GM19099 (cell line): ENCODE data around the gene ADAMTSL1.

ENCODE experiments used
- POLR2A ChIP-seq: IDR thresholded peaks from 3 replicates; pipeline ENCODE4 v1.6.1; 2011; ENCODE audit warnings: low read depth; ENCODE audit not compliant: insufficient read length; ENCODE audit errors: extremely low read depth

Gene ADAMTSL1

DNA sequence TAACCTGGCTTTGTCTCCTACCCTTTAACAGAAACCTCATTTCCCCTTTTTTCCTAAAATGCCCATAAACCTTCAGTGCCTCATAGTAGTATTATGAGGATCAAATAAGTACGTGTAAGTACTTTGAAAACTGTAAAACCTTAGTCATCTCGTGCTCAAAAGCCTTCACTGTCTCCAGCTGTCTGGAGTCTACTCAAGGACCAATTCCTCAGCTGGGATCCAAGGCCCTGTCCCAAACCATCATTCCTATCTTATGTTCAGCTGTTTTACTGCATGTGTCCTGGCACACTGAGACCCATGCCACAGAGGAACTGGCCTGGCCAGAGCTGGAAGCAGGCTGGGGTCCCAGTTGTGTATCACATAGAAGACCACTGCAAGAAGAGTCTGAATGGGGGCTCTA, 15.9 kb downstream of the ADAMTSL1 start:
- no peak for TF ChIP-seq POLR2A

DNA sequence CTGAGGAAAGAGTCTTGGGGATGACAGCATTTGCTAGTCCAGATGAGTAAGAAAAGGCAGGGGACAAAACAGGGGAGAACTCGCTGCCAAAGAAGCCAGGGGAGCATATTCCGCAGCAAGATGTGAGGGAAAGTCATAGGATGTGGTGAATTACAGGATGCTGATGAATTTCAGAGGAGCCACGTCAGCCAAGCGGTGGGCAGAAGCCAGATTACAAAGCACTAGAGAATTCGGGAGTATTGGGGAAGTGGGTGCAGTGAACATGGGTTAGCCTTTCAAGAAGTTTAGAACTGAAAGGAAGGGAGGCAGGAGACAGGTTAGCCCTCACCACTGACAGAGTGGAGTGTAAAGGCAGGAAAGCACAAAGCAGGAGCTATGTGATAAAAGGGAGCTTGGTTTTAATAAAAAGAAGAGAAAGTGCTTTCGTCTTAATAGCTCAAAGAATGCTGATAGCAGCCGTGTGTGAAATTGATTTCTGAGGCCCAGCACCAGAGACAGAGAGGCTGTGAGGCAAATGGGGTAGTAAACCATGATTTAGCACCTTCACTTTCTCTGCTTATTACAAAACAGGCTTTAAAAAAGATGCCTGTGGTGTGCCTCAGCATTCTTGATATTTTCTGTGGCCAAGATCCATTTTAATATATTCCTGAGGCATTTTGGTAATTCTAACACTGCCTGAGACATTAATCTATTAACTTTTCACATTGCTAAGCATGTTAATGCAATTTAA, 16.9 kb downstream of the ADAMTSL1 start:
- TF ChIP-seq POLR2A: no peak

DNA sequence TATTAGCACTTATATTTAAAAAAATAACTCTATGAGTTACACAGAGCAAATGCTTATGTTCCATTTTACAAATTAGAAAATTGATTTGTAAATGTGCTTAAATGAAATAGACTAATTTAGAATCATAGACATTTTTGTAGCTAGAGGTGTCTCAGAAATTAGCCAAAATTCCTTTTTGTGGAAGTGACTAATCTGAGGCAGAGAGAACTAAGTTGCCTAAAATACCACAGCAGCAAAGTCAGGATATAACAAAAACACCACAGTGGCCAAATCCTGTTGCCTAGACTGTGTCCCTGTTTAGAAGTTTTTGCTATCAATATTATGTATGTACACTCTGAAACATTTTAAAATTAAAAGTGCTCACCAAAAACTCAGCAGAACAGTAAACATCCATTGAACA, 18.7 kb downstream of the ADAMTSL1 start:
- no peak for TF ChIP-seq POLR2A

DNA sequence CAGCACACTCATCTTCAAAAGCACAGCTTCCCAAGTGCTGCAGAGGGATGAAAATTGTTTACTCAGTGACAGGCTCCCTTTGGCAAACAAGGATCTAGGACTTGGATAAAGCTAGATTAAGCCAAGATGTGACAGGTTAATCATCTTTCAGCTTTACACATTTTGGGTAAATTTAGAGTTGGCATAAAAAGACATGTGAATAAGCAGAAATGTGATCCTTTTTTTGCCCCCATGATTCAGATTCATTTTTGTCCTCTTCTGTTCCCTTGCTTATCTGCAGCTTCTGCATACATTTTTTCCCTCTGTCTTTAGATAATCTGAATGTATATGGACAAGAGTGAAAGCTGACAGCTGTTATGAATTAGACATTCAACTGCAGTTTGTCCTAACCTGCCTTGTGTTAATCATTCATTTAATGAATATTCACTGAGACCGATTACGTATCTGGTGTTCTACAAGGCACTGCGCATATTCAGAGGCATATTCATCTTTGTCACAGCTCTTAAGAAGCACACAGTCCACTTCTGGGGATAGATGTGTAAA, 19.6 kb downstream of the ADAMTSL1 start:
- TF ChIP-seq POLR2A: no peak

DNA sequence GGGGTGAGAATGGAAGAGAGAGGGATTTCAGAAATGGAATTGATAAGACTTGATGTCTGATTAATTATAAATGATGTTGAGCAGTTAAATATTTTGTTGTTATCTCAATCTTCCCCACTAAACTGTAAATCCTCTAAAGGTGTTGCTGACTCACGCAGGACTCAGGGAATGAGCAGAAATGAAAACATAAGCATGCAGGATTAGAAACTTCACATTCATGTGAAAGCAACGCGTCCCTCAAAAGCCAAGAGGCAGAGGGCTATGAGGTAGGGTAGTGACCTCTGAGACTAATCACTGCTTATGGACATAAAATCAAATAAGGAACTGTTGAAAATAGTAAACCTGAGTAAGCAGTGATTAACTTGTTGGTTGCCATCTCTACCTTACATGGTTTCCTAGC, 21.1 kb downstream of the ADAMTSL1 start:
- TF ChIP-seq POLR2A: no peak

DNA sequence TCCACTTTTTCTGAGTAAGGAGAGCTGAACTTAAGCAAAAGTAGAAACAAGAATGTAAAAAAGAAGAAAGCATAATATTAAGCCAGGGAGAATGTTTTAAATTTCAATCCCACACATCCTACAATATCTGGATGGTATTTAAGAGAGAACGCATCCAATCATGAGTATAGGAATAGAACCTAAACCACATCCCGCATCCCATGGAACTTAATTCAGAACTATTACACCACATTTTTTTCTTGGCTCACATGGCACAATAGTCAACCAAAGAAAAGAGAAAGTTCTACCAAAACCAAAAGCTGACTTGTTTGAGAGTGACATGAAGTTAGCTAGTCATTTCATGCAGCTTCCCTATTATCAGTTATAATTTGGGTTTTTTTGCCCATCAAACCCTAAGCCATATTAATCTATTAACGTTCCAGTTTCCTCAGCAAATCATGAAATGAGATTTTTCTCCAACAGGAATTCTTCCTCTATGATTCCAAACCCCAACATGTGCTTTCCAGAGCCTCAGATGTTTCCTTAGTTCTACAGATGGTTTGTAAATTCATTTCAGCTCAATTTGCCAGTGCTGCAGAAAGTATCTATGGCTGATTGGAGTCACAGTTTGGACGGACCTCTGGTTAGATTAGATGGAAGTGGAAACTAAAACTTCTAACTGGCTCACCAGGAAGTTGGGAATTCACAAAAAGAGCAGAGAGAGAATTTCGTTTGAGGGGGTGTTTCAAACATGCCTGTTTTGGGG, 22.5 kb downstream of the ADAMTSL1 start:
- TF ChIP-seq POLR2A: no peak

DNA sequence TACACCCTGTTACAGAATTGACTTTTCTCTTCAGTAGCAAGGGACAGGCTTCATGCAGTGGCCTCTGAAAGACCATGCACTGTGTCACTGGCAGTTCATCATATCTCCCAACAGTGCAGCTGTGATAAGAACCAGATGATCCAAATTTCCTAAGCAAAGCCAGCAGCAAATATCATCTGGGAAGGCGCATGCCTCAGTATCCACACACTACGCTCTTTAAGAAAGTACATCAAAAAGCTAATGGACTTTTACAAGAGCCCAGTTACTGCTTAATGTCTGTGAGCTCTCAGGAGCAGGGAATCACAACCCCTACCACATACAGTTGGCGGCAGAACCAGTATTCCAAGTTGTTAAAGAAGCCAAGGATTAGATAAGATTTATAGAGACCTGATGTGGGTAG, 25.1 kb downstream of the ADAMTSL1 start:
- TF ChIP-seq POLR2A: no peak

DNA sequence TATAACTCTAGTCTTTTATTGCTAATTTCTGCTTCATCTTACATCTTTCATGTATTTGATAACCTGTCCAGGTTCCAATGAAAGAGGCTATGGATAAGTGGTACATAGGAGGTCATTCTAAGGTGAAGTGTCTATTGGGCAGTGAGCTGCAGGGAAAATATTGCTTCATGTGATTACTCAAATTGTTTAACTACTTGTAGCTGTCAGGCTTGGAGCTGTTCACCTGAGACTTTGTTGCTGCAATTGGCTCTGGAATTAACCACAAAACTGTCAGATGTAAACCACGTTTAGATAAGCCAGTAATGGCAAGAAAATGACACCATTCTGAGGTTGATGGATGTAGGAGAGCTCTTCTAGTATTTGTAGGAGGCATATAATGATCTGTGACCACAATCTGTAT, 26.0 kb downstream of the ADAMTSL1 start:
- no peak for TF ChIP-seq POLR2A

DNA sequence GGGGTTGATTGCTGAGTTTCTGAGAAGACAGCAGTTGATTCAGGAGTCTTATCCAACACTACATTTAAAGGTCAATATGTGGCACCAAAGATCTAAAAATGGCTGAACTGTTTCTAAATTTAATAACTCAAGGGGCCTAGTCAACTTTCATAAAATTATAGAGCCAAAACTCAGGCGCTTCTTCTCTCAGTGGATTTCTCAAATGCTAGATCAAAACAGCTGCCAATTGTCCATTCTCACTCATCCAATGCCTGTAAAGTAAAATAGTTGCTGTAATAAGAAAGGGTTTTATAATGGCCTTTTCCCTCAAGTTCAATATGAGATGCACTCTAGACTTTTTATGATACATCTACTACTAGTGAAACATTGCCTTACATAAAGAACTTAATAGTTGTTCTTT, 26.5 kb downstream of the ADAMTSL1 start:
- TF ChIP-seq POLR2A: no peak

DNA sequence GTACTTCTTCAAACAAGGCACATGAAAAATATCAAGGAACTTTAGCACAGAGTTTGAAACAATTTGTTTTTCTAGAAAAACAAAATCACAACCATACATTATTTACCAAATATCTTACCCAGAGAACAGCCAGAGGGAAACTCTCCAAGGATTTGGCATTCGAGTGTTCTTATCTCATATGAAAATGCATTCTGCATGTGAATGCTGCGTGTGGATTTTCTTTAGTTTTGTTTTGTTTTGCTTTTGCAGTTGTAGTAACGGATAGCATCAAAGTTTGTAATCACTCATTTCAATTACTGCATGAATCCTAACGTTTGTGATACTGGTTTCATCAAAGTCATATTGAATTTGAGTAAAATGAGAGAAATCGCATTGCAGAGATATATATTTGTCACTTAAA, 28.0 kb downstream of the ADAMTSL1 start:
- TF ChIP-seq POLR2A: no peak

DNA sequence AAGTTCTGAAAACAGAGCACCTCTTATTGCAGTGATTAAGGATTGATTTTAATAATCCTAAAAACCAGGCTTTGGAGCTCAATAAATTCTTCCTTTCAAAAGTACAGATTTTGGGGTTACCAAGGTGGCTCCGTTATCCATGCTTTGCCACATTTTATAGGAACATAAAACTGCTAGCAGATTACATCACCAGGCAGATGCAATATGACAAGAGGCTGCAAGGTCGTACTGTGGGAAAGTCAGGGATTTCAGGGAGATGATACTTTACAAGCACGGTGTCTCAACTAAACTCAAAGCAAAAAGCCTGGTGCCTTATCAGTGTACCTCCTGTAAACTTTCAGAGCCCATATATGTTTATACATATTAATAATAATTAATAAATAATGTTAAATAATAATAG, 28.6 kb downstream of the ADAMTSL1 start:
- no peak for TF ChIP-seq POLR2A

DNA sequence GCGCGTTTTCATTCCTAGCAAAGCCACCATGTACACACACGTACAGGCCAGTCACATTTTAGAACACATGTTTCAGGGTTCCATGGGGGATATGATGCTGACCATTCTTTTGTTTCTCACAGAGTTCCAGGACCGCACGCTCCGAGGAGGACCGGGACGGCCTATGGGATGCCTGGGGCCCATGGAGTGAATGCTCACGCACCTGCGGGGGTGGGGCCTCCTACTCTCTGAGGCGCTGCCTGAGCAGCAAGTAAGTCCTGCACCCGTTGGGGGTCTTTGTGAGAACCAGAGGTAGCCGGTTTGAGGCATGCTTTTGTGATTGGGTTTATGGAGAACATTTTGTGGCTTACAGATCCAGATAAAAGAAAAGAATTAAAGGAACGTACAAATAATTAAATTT, 30.8 kb downstream of the ADAMTSL1 start:
- TF ChIP-seq POLR2A: no peak

DNA sequence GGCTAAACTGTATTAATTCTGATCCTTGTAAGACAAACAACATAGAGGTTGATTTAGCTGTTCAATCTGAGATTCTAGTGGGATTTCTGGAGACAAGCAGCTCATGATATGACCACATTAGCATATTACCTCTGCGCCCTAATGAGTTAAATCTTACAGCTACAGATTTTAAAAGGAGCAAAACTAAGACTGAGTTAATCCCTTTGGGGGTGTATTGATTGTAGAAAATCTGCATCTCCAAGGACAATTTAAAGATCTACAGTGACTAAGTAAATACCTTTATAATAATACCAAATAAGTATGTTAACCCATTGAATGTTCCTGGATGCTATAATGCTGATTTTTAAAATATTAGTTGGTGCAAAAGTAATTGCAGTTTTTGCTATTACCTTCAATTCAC, 33.2 kb downstream of the ADAMTSL1 start:
- TF ChIP-seq POLR2A: no peak

DNA sequence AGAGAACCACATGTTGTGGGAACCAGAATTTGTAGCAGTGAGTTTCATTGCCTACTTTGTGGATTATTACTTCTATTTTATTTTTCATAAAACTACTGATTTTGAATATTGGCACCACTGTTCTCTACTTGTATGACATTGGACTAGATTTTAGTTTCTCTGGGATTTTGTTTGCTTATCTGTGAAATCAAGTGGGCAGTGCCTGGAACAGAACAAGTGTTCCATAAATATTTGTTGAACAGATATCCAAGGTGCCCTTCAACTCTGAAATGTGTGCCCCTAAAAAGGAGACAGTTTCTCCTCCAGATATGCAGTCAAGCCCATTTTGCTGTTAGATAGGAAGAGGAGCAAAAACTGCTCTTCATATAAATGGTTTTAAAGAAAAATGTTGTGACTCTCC, 42.6 kb downstream of the ADAMTSL1 start:
- no peak for TF ChIP-seq POLR2A

DNA sequence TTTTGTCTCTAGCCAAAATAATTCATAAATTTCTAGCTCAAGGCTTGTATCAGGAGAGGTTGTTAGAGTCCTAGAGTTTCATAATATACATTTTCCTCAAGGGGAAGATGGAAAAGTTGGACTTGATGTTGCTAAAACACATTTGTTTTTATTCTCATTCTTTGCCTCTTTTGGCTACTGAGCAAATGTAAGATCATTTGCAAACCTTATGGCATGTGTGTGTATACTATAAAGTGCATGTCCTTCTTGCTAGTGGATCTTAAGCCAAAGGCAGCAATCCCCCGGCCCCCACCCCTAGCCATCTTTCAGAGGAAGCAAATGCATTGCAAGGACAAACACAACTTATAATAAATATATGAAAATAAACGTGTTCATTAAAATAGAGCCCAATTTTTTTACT, 43.0 kb downstream of the ADAMTSL1 start:
- TF ChIP-seq POLR2A: no peak

DNA sequence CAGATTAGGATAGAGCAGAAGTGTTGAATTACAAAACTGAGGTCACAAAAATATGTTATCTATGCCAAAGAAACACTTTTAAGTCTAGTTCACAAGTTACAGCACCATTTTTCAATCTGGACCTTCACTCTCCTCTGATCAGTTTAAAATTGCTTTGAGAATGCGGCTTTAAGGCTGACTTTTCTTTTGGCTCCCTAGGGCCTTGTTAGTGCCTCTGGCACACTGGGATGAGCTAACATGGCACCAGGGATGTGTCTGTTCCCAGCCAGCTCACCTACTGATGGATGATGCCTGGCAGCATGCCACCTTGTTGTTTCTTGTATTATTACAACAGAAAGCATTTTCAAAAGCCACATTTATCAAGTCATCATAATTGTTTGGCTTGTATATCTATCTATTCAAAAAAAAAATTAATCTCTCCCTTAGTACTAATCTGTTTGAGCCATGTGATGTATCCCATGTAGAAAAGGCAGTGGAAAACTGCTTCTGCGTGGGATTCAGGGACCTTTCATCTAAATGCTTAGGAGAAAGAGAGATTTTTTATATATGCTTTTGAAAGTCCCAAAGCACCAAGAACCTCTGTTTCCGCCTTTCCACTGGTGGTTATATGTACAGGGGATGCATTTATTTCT, 46.6 kb downstream of the ADAMTSL1 start:
- no peak for TF ChIP-seq POLR2A
